Activated B cell treated with CpG ODN at 0.5 μM for 24 hours (primary cell): ENCODE results near the gene FOSL1. TPM values are rescaled to one million over a fixed set of nuclear protein-coding genes. Genes with fewer than 3 reads are reported as not detected.
A peak's percentile ranks its signal among the peaks of the same experiment; 100 is the strongest.

Experiments used
- ATAC-seq: fragments of 200-7000 bp; cut with Tn5 transposase; one replicate; pipeline ENCODE4 v1.10.0; 2021; ENCODE audit warnings: low read depth, mild to moderate bottlenecking, moderate library complexity
- CTCF ChIA-PET: fragments of 350-600 bp; sonication (Branson Sonifier 250); formaldehyde crosslinking; loops from one replicate; lab custom pipeline; 2021; ENCODE audit warnings: antibody characterized with exemption; lab: Charles Lee
- POLR2A ChIA-PET: fragments of 350-600 bp; sonication (Branson Sonifier 250); formaldehyde crosslinking; loops from one replicate; lab custom pipeline; 2021; ENCODE audit warnings: antibody characterized with exemption; lab: Charles Lee
- DNase-seq: peaks from one replicate; pipeline ENCODE4 v3.0.0; 2022
- H3K27ac Mint-ChIP-seq: one replicate; pipeline ENCODE4 v1.8.0; 2020; ENCODE audit warnings: mixed read lengths
- H3K27me3 Mint-ChIP-seq: one replicate; pipeline ENCODE4 v1.8.0; 2021; ENCODE audit warnings: mixed read lengths
- H3K36me3 Mint-ChIP-seq: one replicate; pipeline ENCODE4 v1.8.0; 2021; ENCODE audit warnings: low read depth, mixed read lengths
- H3K4me1 Mint-ChIP-seq: one replicate; pipeline ENCODE4 v1.8.0; 2021; ENCODE audit warnings: mixed read lengths
- H3K4me3 Mint-ChIP-seq: one replicate; pipeline ENCODE4 v1.8.0; 2020; ENCODE audit warnings: mild to moderate bottlenecking, mixed read lengths
- H3K9me3 Mint-ChIP-seq: one replicate; pipeline ENCODE4 v1.8.0; 2020; ENCODE audit warnings: mixed read lengths
- intact Hi-C: fragments of 100-400 bp; cut with micrococcal nuclease; formaldehyde crosslinking; loops from one replicate; pipeline ENCODE4 v1.15.1; 2024
- total RNA-seq: library from RNA; stranded (reverse); gene quantifications from 2 replicates; pipeline ENCODE4 v1.2.3, GENCODE V29; 2022
- TF ChIP-seq, protein P1 (sequence below): fragments of 200-600 bp; IDR thresholded peaks from one replicate; pipeline ENCODE4 v1.8.0; 2022; ENCODE audit warnings: antibody characterized with exemption, mild to moderate bottlenecking

FOSL1 gene
- total RNA-seq, 1 donor from 2014 or later, result 1.4 TPM

DNA sequence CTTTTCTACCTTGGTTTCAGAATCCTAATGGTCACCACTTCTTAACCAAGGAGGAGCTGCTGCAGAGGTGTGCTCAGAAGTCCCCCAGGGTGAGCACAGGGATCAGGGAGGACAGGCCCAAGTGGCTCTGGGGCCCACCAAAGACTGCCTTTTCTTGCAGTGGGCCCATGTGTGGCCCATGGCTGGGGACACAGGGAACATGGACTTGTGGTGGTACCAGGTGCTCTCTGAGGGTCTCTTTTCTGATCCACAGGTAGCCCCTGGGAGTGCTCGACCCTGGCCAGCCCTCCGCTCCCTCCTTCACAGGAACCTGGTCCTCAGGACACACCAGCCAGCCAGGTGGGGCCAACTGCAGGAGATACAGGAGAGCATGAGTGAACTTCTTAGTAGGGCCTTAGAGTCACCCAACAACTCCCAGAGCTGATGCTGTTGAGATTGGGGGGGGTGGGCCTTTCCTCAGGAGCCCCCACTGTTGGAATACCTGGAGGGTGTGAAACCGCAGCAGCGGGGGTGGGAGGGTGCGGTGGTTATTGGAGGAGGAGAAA lies 37.9 kb downstream of the FOSL1 start:
- TF ChIP-seq, protein P1, sequence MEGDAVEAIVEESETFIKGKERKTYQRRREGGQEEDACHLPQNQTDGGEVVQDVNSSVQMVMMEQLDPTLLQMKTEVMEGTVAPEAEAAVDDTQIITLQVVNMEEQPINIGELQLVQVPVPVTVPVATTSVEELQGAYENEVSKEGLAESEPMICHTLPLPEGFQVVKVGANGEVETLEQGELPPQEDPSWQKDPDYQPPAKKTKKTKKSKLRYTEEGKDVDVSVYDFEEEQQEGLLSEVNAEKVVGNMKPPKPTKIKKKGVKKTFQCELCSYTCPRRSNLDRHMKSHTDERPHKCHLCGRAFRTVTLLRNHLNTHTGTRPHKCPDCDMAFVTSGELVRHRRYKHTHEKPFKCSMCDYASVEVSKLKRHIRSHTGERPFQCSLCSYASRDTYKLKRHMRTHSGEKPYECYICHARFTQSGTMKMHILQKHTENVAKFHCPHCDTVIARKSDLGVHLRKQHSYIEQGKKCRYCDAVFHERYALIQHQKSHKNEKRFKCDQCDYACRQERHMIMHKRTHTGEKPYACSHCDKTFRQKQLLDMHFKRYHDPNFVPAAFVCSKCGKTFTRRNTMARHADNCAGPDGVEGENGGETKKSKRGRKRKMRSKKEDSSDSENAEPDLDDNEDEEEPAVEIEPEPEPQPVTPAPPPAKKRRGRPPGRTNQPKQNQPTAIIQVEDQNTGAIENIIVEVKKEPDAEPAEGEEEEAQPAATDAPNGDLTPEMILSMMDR, result no peak
- H3K9me3 Mint-ChIP-seq, result no peaks in the 10 kb centered on the region
- intact Hi-C loops, result no loop called here
- H3K27ac Mint-ChIP-seq, result no peak overlapping the region
- DNase-seq (no peak), ATAC-seq (no peak)
- ChIA-PET POLR2A (interaction anchor here (0.6 to 7.1 kb wide), 4 partner anchors 8 to 506 kb away, joined by 3 to 340 read pairs (median 58); partner anchors contain the start of genes BANF1, CCDC85B, EFEMP2 and EIF1AD), CTCF (interaction anchor here (4.2 kb wide), 1 partner anchor 23 kb away, joined by 51 read pairs; no protein-coding TSS in a partner anchor)
- H3K27me3 Mint-ChIP-seq, result no peaks in the 10 kb centered on the region
- no peak overlapping the region for H3K4me3 Mint-ChIP-seq
- H3K4me1 Mint-ChIP-seq, result peaks cover 30% of the 10 kb centered on the region
- H3K36me3 Mint-ChIP-seq, result peaks cover 55% of the 10 kb centered on the region

DNA sequence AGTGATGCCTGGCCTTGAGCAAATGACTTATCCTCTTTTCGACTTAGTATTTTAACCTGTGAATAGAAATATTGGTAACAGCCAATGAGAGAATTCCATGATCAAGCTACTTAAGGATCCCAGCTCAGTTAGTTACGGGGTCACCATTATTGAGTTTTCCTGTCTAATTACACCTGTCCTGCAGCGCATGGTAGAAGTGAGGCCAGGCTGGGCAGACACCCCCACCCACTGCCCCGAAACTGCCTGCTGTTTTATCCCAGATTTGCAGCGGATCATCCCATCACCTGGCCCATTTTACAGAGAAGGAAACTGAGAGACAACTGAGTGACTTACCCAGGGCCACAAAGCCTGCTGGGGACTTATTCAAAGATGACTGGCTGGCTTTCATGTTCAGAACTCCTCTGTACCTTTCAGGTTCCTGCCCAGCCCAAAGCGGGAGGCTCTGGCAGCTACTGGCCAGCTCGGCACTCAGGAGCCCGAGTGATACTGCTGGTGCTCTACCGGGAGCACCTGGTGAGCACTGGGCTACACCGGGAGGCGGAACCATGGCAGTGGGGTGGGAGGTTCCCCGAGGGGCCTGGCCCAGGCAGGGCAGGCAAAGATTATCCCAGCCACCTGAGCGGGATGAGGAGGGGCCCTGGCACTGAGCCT lies 38.5 kb downstream of the FOSL1 start:
- Mint-ChIP-seq H3K4me1 (peaks cover 33% of the 10 kb centered on the region), H3K36me3 (peaks cover 53% of the 10 kb centered on the region), H3K27me3 (no peaks in the 10 kb centered on the region), H3K27ac (no peak overlapping the region), H3K4me3 (peak overlapping the region; percentile 99), H3K9me3 (no peaks in the 10 kb centered on the region)
- ChIA-PET CTCF (interaction anchor here (1.2 to 4.3 kb wide), 3 partner anchors 24 to 750 kb away, joined by 3 to 63 read pairs (median 51); partner anchors contain the start of genes CCDC85B, FIBP and TM7SF2), POLR2A (interaction anchor here (0.6 to 7.1 kb wide), 7 partner anchors 8 to 506 kb away, joined by 3 to 340 read pairs (median 20); partner anchors contain the start of genes BANF1, CCDC85B, EFEMP2 and EIF1AD)
- peak; percentile 14 for DNase-seq
- TF ChIP-seq, protein P1, result no peak
- ATAC-seq, result no peak
- intact Hi-C loops, result no loop called here

DNA sequence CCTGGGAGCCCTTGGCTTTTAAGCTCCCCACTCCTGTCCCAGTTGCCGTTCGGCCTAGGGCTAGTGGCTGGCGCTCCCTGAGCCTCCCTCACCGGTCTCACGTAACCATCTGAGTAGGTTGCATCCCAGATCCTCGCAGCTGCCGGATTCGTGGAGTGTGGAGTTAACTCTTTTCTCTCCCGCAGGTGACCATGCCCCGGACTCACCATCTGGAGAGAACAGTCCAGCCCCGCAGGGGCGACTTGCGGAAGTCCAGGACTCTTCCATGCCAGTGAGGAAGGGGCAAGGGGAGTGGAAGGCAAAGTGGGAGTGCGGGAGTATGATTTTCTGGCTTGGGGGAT lies 39.1 kb downstream of the FOSL1 start:
- Mint-ChIP-seq H3K27me3 (no peaks in the 10 kb centered on the region), H3K4me3 (peak overlapping the region; percentile 99), H3K36me3 (peaks cover 55% of the 10 kb centered on the region), H3K4me1 (peaks cover 38% of the 10 kb centered on the region), H3K9me3 (no peaks in the 10 kb centered on the region), H3K27ac (peak overlapping the region; percentile 98)
- TF ChIP-seq, protein P1, result no peak
- ATAC-seq (no peak), DNase-seq (no peak)
- ChIA-PET CTCF (interaction anchor here (1.2 to 4.3 kb wide), 3 partner anchors 24 to 750 kb away, joined by 3 to 63 read pairs (median 51); partner anchors contain the start of genes CCDC85B, FIBP and TM7SF2), POLR2A (interaction anchor here (0.5 to 7.1 kb wide), 13 partner anchors 9 to 362 kb away, joined by 3 to 340 read pairs (median 26); partner anchors contain the start of genes BANF1, CCDC85B, EFEMP2 and EIF1AD)
- intact Hi-C loops, result no loop called here

DNA sequence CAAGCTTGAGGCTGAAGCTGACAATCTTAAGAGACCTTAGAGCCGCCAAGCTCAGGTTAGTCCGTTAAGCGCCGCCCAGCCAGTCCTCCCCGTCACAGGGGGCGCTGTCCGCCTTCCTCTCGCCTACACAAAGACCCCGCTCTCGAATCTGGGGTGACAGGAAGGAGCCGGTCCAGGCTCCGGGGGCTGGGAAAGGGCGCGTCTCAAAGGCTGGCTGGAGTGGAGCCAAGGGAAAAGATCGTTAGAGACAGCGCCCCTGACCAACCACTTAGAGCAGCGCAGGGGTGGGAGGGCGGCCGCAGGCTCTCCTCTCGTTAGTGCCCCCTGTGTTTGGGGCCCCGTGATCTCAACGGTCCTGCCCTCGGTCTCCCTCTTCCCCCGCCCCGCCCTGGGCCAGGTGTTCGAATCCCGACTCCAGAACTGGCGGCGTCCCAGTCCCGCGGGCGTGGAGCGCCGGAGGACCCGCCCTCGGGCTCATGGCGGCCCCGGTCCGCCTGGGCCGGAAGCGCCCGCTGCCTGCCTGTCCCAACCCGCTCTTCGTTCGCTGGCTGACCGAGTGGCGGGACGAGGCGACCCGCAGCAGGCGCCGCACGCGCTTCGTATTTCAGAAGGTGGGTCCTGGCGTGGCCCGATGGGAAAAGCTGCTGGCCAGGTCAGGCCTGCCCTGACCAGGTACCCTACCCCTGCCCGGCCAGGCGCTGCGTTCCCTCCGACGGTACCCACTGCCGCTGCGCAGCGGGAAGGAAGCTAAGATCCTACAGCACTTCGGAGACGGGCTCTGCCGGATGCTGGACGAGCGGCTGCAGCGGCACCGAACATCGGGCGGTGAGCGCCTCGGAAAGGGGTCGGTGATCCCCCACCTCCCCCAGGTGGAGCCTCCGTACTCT lies 39.7 kb downstream of the FOSL1 start, which contains the start of gene MUS81:
MUS81 (plus strand) TSS at position 156 of the 887 bp plus-strand sequence; CDS start at position 477, 321 bp downstream.
- H3K9me3 Mint-ChIP-seq, result no peaks in the 10 kb centered on the region
- ATAC-seq (peak; percentile 26), DNase-seq (peak; percentile 96)
- TF ChIP-seq, protein P1, result peak; percentile 82
- ChIA-PET POLR2A (interaction anchor here (0.5 to 7.1 kb wide), 50 partner anchors 9 to 1543 kb away, joined by 3 to 340 read pairs (median 6); partner anchors contain the start of genes AP5B1, BANF1, C11orf68 and CCDC85B), CTCF (interaction anchor here (0.6 to 4.3 kb wide), 21 partner anchors 9 to 749 kb away, joined by 3 to 63 read pairs (median 4); partner anchors contain the start of genes CCDC85B, FIBP, KAT5 and PCNX3)
- intact Hi-C loops, result loop anchor here (1.0 kb wide), 3 partner anchors 8 to 28 kb away; partner anchors contain the start of gene FIBP
- H3K27me3 Mint-ChIP-seq, result no peaks in the 10 kb centered on the region
- H3K4me3 Mint-ChIP-seq, result peak within 1 kb of the TSS; percentile 99
- H3K36me3 Mint-ChIP-seq, result peaks cover 56% of the 10 kb centered on the region
- peaks cover 44% of the 10 kb centered on the region for H3K4me1 Mint-ChIP-seq
- H3K27ac Mint-ChIP-seq, result peak within 1 kb of the TSS; percentile 98
